ENCODE measurements around the gene CHAC1.

The CHAC1 gene

DNA sequence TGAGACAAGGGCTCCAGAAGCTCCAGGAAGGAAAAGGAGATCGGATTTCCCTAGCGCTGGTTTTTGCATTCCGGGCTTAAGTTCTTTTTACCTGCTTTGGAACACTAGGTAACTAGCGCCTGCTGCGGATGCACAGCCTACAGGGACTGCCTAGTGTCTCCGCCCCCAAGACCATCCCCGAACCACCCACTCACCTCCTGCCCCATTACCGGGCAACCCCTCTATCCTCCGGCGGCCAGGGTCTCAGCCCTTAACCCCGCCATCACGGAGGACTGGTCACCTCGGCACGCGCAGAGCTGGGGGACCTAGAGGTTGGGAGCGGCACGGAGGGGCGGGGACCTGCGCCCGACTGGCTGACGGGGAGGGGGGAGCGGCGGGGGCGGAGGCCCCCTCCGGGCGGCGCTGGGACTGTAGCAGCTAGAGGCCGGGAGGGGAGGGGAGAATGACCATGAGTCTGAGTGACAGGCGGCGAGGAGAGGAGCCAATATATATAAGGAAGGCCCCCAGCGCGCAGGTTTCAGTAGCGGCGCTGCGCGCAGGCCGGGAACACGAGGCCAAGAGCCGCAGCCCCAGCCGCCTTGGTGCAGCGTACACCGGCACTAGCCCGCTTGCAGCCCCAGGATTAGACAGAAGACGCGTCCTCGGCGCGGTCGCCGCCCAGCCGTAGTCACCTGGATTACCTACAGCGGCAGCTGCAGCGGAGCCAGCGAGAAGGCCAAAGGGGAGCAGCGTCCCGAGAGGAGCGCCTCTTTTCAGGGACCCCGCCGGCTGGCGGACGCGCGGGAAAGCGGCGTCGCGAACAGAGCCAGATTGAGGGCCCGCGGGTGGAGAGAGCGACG lies 24.2 kb upstream of the CHAC1 start, which contains the start of gene DLL4:
Gene DLL4 (plus strand): TSS at position 520 of the 839 bp plus-strand sequence. CDS start 329 bp downstream, outside the sequence.
- Mint-ChIP-seq H3K36me3 (ENCODE audit: low read depth) (no peaks in the 10 kb centered on the region), H3K4me1 (ENCODE audit: low read depth) (peaks cover 74% of the 10 kb centered on the region), H3K27me3 (peaks cover 93% of the 10 kb centered on the region), H3K4me3 (peak within 1 kb of the TSS; percentile 69), H3K9me3 (no peaks in the 10 kb centered on the region), H3K27ac (no peak within 1 kb of the TSS)
- intact Hi-C loops (cut with micrococcal nuclease) = no loop called here

GRCh38 chr15:40929660-40930429 lies 23.4 kb upstream of the CHAC1 start:
- H3K36me3 Mint-ChIP-seq (ENCODE audit: low read depth) = no peaks in the 10 kb centered on the region
- H3K4me1 Mint-ChIP-seq (ENCODE audit: low read depth) = peaks cover 74% of the 10 kb centered on the region
- peak overlapping the region; percentile 69 for H3K4me3 Mint-ChIP-seq
- intact Hi-C loops (cut with micrococcal nuclease) = no loop called here
- H3K27me3 Mint-ChIP-seq = peaks cover 86% of the 10 kb centered on the region
- H3K9me3 Mint-ChIP-seq = no peaks in the 10 kb centered on the region
- H3K27ac Mint-ChIP-seq = no peak overlapping the region

DNA sequence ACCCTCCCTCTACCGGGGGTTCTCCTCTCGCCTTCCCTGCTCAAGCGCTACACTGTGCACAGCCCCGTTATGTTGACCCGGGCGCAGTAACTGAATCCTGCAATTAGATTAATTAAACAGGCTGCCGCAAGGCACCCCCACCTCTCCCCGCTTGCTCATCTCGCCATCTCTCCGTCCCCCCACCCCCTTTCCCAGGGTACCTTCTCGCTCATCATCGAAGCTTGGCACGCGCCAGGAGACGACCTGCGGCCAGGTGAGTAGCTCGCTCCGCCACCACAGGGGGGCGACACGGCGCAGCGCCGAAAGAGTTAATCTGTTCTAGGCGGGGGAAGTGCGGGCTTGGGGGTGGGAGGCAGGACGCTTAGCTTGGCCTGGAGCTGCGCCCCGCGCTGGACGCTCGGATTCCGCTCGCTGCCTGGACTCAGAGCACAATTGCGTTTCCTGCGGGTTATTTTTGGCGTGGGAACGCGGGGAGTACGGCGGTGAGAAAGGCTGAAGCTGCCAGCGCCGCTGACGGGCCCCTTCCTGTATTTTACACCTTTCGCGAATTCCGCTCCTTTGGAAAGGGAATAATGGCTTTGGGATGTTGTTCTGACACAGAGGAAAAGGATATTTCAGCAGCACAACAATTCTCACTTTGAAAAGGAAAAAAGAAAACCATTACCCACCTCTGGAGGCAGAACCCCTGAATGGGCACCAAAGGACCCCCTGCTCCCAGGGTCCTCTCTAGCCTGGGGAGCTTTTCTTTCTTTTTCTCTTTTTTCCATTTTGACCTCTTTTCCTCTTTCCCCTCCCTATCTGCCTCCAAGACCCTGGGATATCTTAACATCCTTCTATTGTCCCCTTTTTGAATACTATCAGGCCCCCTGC lies 22.6 kb upstream of the CHAC1 start:
- H3K27ac Mint-ChIP-seq = no peak overlapping the region
- peak overlapping the region; percentile 69 for H3K4me3 Mint-ChIP-seq
- peaks cover 69% of the 10 kb centered on the region for H3K4me1 Mint-ChIP-seq (ENCODE audit: low read depth)
- peaks cover 79% of the 10 kb centered on the region for H3K27me3 Mint-ChIP-seq
- no peaks in the 10 kb centered on the region for H3K9me3 Mint-ChIP-seq
- intact Hi-C loops (cut with micrococcal nuclease) = no loop called here
- no peaks in the 10 kb centered on the region for H3K36me3 Mint-ChIP-seq (ENCODE audit: low read depth)

GRCh38 chr15:40931300-40932142 lies 21.8 kb upstream of the CHAC1 start:
- Mint-ChIP-seq H3K9me3 (no peaks in the 10 kb centered on the region), H3K4me1 (ENCODE audit: low read depth) (peaks cover 61% of the 10 kb centered on the region), H3K27me3 (peaks cover 73% of the 10 kb centered on the region), H3K36me3 (ENCODE audit: low read depth) (no peaks in the 10 kb centered on the region), H3K27ac (no peak overlapping the region), H3K4me3 (no peak overlapping the region)
- intact Hi-C loops (cut with micrococcal nuclease) = no loop called here

- intact Hi-C loops (cut with micrococcal nuclease) = no loop called here
- no peaks in the 10 kb centered on the region for H3K9me3 Mint-ChIP-seq
- H3K36me3 Mint-ChIP-seq (ENCODE audit: low read depth) = no peaks in the 10 kb centered on the region
- H3K4me3 Mint-ChIP-seq = no peak overlapping the region
- H3K4me1 Mint-ChIP-seq (ENCODE audit: low read depth) = peaks cover 55% of the 10 kb centered on the region
- H3K27ac Mint-ChIP-seq = no peak overlapping the region
- H3K27me3 Mint-ChIP-seq = peaks cover 67% of the 10 kb centered on the region
Observed at GRCh38 chr15:40932156-40932555, 21.1 kb upstream of the CHAC1 start.

DNA sequence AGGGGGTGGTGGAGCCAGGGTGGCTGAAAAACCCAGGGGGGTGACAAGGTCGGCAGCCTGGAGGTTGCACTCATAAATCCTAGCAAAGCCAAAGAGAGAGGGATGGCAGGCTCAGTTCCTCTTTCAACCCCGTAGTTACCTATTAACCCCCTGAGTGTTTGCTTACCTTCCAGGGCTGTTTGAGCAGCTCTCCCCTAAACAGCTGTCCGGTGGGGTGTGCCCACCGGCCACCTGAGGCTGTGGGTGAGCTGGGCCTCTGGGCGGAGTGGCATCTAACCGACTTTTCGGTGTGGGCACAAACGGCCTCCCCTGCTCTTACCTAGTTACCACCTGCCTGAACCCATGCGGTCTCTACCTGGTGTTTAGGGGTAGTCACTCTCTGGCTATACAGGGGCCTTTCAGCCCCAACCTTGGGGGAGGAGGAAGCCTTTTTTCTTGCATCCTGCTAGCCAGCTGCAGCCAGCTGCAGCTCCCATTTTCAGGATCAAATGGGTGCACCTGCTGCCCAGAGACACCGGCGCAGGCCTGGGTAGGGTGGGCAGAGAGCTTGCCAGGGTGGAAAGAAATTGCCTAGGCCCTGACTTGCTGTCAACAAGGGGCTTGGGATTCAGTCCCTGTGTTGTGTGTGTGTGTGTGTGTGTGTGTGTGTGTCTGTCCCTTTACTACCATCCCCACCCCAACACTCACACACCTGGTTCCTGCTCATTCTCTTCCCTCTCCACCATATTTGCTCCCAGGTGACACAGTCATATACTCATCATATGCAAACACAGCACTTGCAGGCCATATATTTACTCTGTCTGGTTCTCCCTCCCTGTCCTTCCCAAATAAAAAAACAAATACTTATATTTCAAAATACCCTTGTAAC lies 20.4 kb upstream of the CHAC1 start:
- peaks cover 50% of the 10 kb centered on the region for H3K4me1 Mint-ChIP-seq (ENCODE audit: low read depth)
- H3K36me3 Mint-ChIP-seq (ENCODE audit: low read depth) = no peaks in the 10 kb centered on the region
- H3K27me3 Mint-ChIP-seq = peaks cover 62% of the 10 kb centered on the region
- no peak overlapping the region for H3K27ac Mint-ChIP-seq
- intact Hi-C loops (cut with micrococcal nuclease) = no loop called here
- H3K9me3 Mint-ChIP-seq = no peaks in the 10 kb centered on the region
- no peak overlapping the region for H3K4me3 Mint-ChIP-seq

GRCh38 chr15:40933517-40933902 lies 19.8 kb upstream of the CHAC1 start:
- intact Hi-C loops (cut with micrococcal nuclease) = no loop called here
- no peaks in the 10 kb centered on the region for H3K9me3 Mint-ChIP-seq
- peaks cover 48% of the 10 kb centered on the region for H3K4me1 Mint-ChIP-seq (ENCODE audit: low read depth)
- no peaks in the 10 kb centered on the region for H3K36me3 Mint-ChIP-seq (ENCODE audit: low read depth)
- H3K27ac Mint-ChIP-seq = no peak overlapping the region
- H3K27me3 Mint-ChIP-seq = peaks cover 57% of the 10 kb centered on the region
- no peak overlapping the region for H3K4me3 Mint-ChIP-seq

- Mint-ChIP-seq H3K27ac (no peak overlapping the region), H3K4me1 (ENCODE audit: low read depth) (peaks cover 44% of the 10 kb centered on the region), H3K9me3 (no peaks in the 10 kb centered on the region), H3K36me3 (ENCODE audit: low read depth) (no peaks in the 10 kb centered on the region), H3K4me3 (no peak overlapping the region), H3K27me3 (peaks cover 47% of the 10 kb centered on the region)
- intact Hi-C loops (cut with micrococcal nuclease) = no loop called here
Observed at GRCh38 chr15:40934457-40934856, 18.8 kb upstream of the CHAC1 start.

- H3K9me3 Mint-ChIP-seq = no peaks in the 10 kb centered on the region
- peaks cover 44% of the 10 kb centered on the region for H3K4me1 Mint-ChIP-seq (ENCODE audit: low read depth)
- intact Hi-C loops (cut with micrococcal nuclease) = no loop called here
Observed at GRCh38 chr15:40936234-40936708, 17.0 kb upstream of the CHAC1 start.

DNA sequence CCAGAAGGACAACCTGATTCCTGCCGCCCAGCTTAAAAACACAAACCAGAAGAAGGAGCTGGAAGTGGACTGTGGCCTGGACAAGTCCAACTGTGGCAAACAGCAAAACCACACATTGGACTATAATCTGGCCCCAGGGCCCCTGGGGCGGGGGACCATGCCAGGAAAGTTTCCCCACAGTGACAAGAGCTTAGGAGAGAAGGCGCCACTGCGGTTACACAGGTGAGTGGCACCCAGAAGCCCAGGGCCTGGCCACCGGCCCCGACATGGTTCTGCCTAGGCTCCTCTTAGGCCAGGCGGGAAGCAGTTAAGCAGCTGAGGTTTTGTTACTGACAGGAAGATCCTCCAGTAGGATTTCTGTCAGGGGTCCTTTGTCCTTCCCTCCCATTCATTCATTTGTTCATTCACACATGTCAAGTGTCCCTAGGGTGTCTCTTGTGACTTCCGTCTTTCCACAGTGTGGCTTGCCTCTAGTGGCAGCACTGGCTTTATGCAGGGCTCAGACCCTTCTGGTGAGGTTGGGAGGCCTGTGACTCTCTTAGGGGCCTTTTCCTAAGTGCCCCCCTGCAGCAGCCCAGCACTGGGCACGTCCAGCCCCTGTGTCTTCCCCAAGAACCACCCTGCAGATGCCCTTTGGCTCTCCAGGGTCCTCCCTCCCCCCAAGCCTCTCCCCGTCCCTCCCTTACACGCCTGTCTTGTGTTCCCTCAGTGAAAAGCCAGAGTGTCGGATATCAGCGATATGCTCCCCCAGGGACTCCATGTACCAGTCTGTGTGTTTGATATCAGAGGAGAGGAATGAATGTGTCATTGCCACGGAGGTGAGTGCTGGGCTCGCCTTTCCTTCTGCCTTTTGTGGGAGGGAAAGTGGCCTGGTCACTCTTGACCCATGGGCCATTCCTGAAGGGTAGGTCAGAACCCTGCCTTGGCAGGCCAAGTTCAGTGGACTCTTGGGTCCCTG lies 16.3 kb upstream of the CHAC1 start:
- Mint-ChIP-seq H3K4me1 (ENCODE audit: low read depth) (peaks cover 46% of the 10 kb centered on the region), H3K9me3 (no peaks in the 10 kb centered on the region), H3K36me3 (ENCODE audit: low read depth) (no peaks in the 10 kb centered on the region), H3K27me3 (peaks cover 22% of the 10 kb centered on the region), H3K27ac (no peak overlapping the region), H3K4me3 (no peak overlapping the region)
- intact Hi-C loops (cut with micrococcal nuclease) = no loop called here

More at GRCh38 chr15:40936234-40936708, 17.0 kb upstream of the CHAC1 start:
- no peak overlapping the region for H3K27ac Mint-ChIP-seq
- peaks cover 29% of the 10 kb centered on the region for H3K27me3 Mint-ChIP-seq
- H3K36me3 Mint-ChIP-seq (ENCODE audit: low read depth) = no peaks in the 10 kb centered on the region
- H3K4me3 Mint-ChIP-seq = no peak overlapping the region

DNA sequence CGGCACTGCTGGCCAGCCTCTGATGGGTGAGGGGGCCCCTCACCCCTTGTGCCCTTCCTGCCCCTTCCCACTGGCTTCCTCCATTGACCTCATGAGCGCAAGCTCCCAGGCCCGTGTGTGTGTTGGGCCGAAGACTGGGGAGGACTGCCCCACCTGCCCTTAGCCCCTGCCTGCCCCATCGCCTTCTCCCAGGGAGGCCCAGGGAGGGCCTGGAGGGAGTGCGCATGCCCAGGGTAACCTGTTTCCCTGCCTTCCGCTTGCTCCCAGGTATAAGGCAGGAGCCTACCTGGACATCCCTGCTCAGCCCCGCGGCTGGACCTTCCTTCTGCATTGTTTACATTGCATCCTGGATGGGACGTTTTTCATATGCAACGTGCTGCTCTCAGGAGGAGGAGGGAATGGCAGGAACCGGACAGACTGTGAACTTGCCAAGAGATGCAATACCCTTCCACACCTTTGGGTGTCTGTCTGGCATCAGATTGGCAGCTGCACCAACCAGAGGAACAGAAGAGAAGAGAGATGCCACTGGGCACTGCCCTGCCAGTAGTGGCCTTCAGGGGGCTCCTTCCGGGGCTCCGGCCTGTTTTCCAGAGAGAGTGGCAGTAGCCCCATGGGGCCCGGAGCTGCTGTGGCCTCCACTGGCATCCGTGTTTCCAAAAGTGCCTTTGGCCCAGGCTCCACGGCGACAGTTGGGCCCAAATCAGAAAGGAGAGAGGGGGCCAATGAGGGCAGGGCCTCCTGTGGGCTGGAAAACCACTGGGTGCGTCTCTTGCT lies 15.3 kb upstream of the CHAC1 start:
- intact Hi-C loops (cut with micrococcal nuclease) = no loop called here
- peaks cover 44% of the 10 kb centered on the region for H3K4me1 Mint-ChIP-seq (ENCODE audit: low read depth)
- H3K27me3 Mint-ChIP-seq = peaks cover 16% of the 10 kb centered on the region

More for the DNA sequence above, 15.3 kb upstream of the CHAC1 start:
- Mint-ChIP-seq H3K4me3 (no peak overlapping the region), H3K9me3 (no peaks in the 10 kb centered on the region), H3K36me3 (ENCODE audit: low read depth) (no peaks in the 10 kb centered on the region), H3K27ac (peak overlapping the region; percentile 14)
